Superior temporal gyrus (tissue), 1 donor: ENCODE data around the gene TMEM260.
"Not testable (repeated sequence)": the region's sequence is repeated elsewhere in the genome, so short reads cannot be mapped to it uniquely, and the experiment has no call there.

ENCODE experiments used
- DNase-seq: peaks from one replicate; pipeline ENCODE4 v3.0.0-alpha.2; 2016; ENCODE audit errors: extremely low spot score

TMEM260 gene

GRCh38 chr14:56598519-56598918 is 18.9 kb downstream of the TMEM260 start:
- DNase-seq, result no peak

- DNase-seq, result no peak
Observed at GRCh38 chr14:56603648-56604047, 24.1 kb downstream of the TMEM260 start.

GRCh38 chr14:56608689-56609088 is 29.1 kb downstream of the TMEM260 start:
- no peak for DNase-seq

- not testable (repeated sequence) for DNase-seq
Observed at GRCh38 chr14:56611663-56612062, 32.1 kb downstream of the TMEM260 start.

- DNase-seq, result no peak
Observed at GRCh38 chr14:56617084-56617483, 37.5 kb downstream of the TMEM260 start.

GRCh38 chr14:56630707-56631106 is 51.1 kb downstream of the TMEM260 start:
- DNase-seq, result no peak

- DNase-seq, result no peak
Observed at GRCh38 chr14:56632195-56632594, 52.6 kb downstream of the TMEM260 start.

- no peak for DNase-seq
Observed at GRCh38 chr14:56633544-56633943, 53.9 kb downstream of the TMEM260 start.

- no peak for DNase-seq
Observed at GRCh38 chr14:56635041-56635440, 55.4 kb downstream of the TMEM260 start.

- DNase-seq, result no peak
Observed at GRCh38 chr14:56647493-56647892, 67.9 kb downstream of the TMEM260 start.

- DNase-seq, result no peak
Observed at GRCh38 chr14:56648508-56649301, 69.1 kb downstream of the TMEM260 start.

- no peak for DNase-seq
Observed at GRCh38 chr14:56649382-56649781, 69.8 kb downstream of the TMEM260 start.

- DNase-seq, result no peak
Observed at GRCh38 chr14:56650048-56650447, 70.5 kb downstream of the TMEM260 start.

- DNase-seq, result no peak
Observed at GRCh38 chr14:56650979-56651378, 71.4 kb downstream of the TMEM260 start.

- no peak for DNase-seq
Observed at GRCh38 chr14:56657604-56658003, 78.0 kb downstream of the TMEM260 start.

- no peak for DNase-seq
Observed at GRCh38 chr14:56659378-56659777, 79.8 kb downstream of the TMEM260 start.

- peak; percentile 73 for DNase-seq
Observed at GRCh38 chr14:56659964-56660551, 80.5 kb downstream of the TMEM260 start.

GRCh38 chr14:56660677-56661389 is 81.2 kb downstream of the TMEM260 start:
- no peak for DNase-seq

- DNase-seq, result no peak
Observed at GRCh38 chr14:56661478-56661877, 81.9 kb downstream of the TMEM260 start.

- DNase-seq, result no peak
Observed at GRCh38 chr14:56664811-56665421, 85.3 kb downstream of the TMEM260 start.

GRCh38 chr14:56666294-56666693 is 86.7 kb downstream of the TMEM260 start:
- no peak for DNase-seq

GRCh38 chr14:56666716-56667115 is 87.1 kb downstream of the TMEM260 start:
- DNase-seq, result no peak
